ENCODE measurements around the gene MYLK4. TPM values are rescaled to one million over a fixed set of nuclear protein-coding genes. Genes with fewer than 3 reads are reported as not detected.

The MYLK4 gene
- total and polyA plus RNA-seq, 2 experiments from 2014 or later = 0.20 to 0.43 TPM

GRCh38 chr6:2782825-2783187 lies 32.1 kb upstream of the MYLK4 start:
- in situ Hi-C loops (cut with MboI) = no loop called here
- Histone ChIP-seq H3F3A (ENCODE audit: insufficient read depth) (no peaks in the 10 kb centered on the region), H3K27ac (no peak overlapping the region), H3K79me2 (ENCODE audit: insufficient read depth) (peaks cover 92% of the 10 kb centered on the region), H2AFZ (no peak overlapping the region), H3K4me2 (ENCODE audit: unreplicated experiment) (no peak overlapping the region), H3K9ac (no peak overlapping the region), H4K20me1 (ENCODE audit: insufficient read depth) (no peaks in the 10 kb centered on the region), H3K36me3 (ENCODE audit: low read depth) (peaks cover 6% of the 10 kb centered on the region; the same call in 1 of the 2 replicates), H3K9me2 (ENCODE audit: insufficient read depth) (no peaks in the 10 kb centered on the region), H3K4me1 (ENCODE audit: insufficient read depth) (no peaks in the 10 kb centered on the region), H3K9me3 (ENCODE audit: low read depth) (no peaks in the 10 kb centered on the region), H3K4me3 (no peak overlapping the region), H3K27me3 (replicated peaks; ENCODE audit: insufficient read depth) (no peaks in the 10 kb centered on the region)
- no peak for DNase-seq
- WGBS, 2 experiments (ENCODE audit: low coverage in 1 of 2, low lambda C conversion rate in 2 of 2, missing lambda C conversion rate in 2 of 2) = 81 to 87% methylated on average over 10 of the region's 10 CpGs
- TF ChIP-seq EZH2phosphoT487 (IDR thresholded peaks at IDR 0.05; ENCODE audit: insufficient read depth, low read depth) = no peak
- no peak for TF ChIP-seq EZH2 (IDR thresholded peaks at IDR 0.05; ENCODE audit: insufficient read depth, poor library complexity, severe bottlenecking)

DNA sequence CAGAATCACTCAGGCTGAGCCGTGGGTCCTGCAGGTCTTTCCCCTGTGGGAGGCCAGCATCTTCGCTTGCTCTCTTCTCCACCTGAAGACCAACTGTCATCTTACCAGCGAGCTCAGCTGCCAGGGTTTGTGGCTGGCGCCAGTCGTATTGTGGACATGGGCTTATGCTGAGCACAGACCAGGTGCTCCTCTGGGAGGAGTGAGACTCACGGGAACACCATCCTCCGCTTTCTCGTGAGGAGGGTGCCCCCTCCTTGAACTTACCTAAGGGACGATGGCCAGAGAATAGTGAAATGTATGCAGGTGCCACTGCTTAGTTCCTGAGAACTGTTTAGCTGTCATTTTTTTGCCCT lies 31.6 kb upstream of the MYLK4 start:
- Histone ChIP-seq H3K27ac (no peak overlapping the region), H3K36me3 (ENCODE audit: low read depth) (peaks cover 6% of the 10 kb centered on the region; the same call in 1 of the 2 replicates), H3K9me3 (ENCODE audit: low read depth) (no peaks in the 10 kb centered on the region), H3K79me2 (ENCODE audit: insufficient read depth) (peaks cover 92% of the 10 kb centered on the region), H4K20me1 (ENCODE audit: insufficient read depth) (0 out of 2 replicates have a peak, but pooled peaks cover 3% of the 10 kb centered on the region), H3K4me3 (no peak overlapping the region), H3F3A (ENCODE audit: insufficient read depth) (no peaks in the 10 kb centered on the region), H2AFZ (no peak overlapping the region), H3K27me3 (replicated peaks; ENCODE audit: insufficient read depth) (no peaks in the 10 kb centered on the region), H3K4me2 (ENCODE audit: unreplicated experiment) (no peak overlapping the region), H3K9me2 (ENCODE audit: insufficient read depth) (no peaks in the 10 kb centered on the region), H3K4me1 (ENCODE audit: insufficient read depth) (no peaks in the 10 kb centered on the region), H3K9ac (no peak overlapping the region)
- no peak for TF ChIP-seq EZH2 (IDR thresholded peaks at IDR 0.05; ENCODE audit: insufficient read depth, poor library complexity, severe bottlenecking)
- no peak for TF ChIP-seq EZH2phosphoT487 (IDR thresholded peaks at IDR 0.05; ENCODE audit: insufficient read depth, low read depth)
- 92 to 96% methylated on average over 9 of the region's 9 CpGs for WGBS, 2 experiments (ENCODE audit: low coverage in 1 of 2, low lambda C conversion rate in 2 of 2, missing lambda C conversion rate in 2 of 2)
- no peak for DNase-seq
- in situ Hi-C loops (cut with MboI) = no loop called here

DNA sequence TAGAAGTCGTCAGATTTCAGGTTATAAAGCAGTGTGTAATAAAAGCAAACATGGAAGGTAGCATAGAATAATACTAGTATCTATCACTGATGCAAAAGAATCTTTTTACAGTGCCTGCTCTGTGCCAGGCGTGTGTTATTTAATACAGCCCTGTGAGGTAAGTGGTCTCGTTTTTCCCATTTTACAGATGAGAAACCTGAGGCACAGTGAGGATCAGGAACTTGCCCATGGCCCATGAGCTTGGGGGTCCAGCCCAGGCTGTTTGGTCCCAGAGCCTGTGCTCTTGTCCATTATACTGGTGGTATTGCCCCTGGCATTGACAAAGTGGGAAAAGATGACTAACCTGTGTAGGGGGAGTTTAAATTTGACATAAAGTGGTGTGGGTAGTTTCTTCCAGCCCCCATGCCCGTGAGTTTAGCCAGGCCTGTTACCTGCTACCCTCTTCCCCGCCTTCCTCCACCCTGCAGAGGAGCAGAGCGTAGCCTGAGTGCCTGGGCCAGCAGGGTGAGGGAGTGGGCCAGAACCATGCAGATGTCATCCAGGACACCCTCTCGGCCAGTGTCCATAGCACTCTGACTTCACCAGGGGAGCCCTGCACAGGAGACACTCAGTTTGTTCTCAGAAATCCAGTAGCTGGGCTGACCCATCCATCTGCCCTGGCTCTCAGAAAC lies 31.1 kb upstream of the MYLK4 start:
- H3F3A ChIP-seq (ENCODE audit: insufficient read depth) = no peaks in the 10 kb centered on the region
- TF ChIP-seq EZH2phosphoT487 (IDR thresholded peaks at IDR 0.05; ENCODE audit: insufficient read depth, low read depth) (no peak), EZH2 (IDR thresholded peaks at IDR 0.05; ENCODE audit: insufficient read depth, poor library complexity, severe bottlenecking) (no peak)
- H3K36me3 ChIP-seq (ENCODE audit: low read depth) = peaks cover 6% of the 10 kb centered on the region; the same call in 1 of the 2 replicates
- no peaks in the 10 kb centered on the region for H3K9me3 ChIP-seq (ENCODE audit: low read depth)
- no peak overlapping the region for H3K27ac ChIP-seq
- 95 to 97% methylated on average over 7 of the region's 7 CpGs for WGBS, 2 experiments (ENCODE audit: low coverage in 1 of 2, low lambda C conversion rate in 2 of 2, missing lambda C conversion rate in 2 of 2)
- H3K27me3 ChIP-seq (replicated peaks; ENCODE audit: insufficient read depth) = no peaks in the 10 kb centered on the region
- H3K4me2 ChIP-seq (ENCODE audit: unreplicated experiment) = no peak overlapping the region
- in situ Hi-C loops (cut with MboI) = no loop called here
- no peak for DNase-seq
- no peak overlapping the region for H2AFZ ChIP-seq
- no peaks in the 10 kb centered on the region for H3K4me1 ChIP-seq (ENCODE audit: insufficient read depth)
- no peak overlapping the region for H3K4me3 ChIP-seq
- H3K9me2 ChIP-seq (ENCODE audit: insufficient read depth) = no peaks in the 10 kb centered on the region
- H4K20me1 ChIP-seq (ENCODE audit: insufficient read depth) = 0 out of 2 replicates have a peak, but pooled peaks cover 6% of the 10 kb centered on the region
- peaks cover 92% of the 10 kb centered on the region for H3K79me2 ChIP-seq (ENCODE audit: insufficient read depth)
- H3K9ac ChIP-seq = no peak overlapping the region

- H3K9me2 ChIP-seq (ENCODE audit: insufficient read depth) = no peaks in the 10 kb centered on the region
- H2AFZ ChIP-seq = no peak overlapping the region
- H3K4me3 ChIP-seq = no peak overlapping the region
- in situ Hi-C loops (cut with MboI) = no loop called here
- no peak overlapping the region for H3K9ac ChIP-seq
- 87 to 90% methylated on average over 9 of the region's 9 CpGs for WGBS, 2 experiments (ENCODE audit: low coverage in 1 of 2, low lambda C conversion rate in 2 of 2, missing lambda C conversion rate in 2 of 2)
- TF ChIP-seq EZH2 (IDR thresholded peaks at IDR 0.05; ENCODE audit: insufficient read depth, poor library complexity, severe bottlenecking) (no peak), EZH2phosphoT487 (IDR thresholded peaks at IDR 0.05; ENCODE audit: insufficient read depth, low read depth) (no peak)
- no peaks in the 10 kb centered on the region for H3K27me3 ChIP-seq (replicated peaks; ENCODE audit: insufficient read depth)
- 0 out of 2 replicates have a peak, but pooled peaks cover 6% of the 10 kb centered on the region for H4K20me1 ChIP-seq (ENCODE audit: insufficient read depth)
- H3K9me3 ChIP-seq (ENCODE audit: low read depth) = no peaks in the 10 kb centered on the region
- H3F3A ChIP-seq (ENCODE audit: insufficient read depth) = no peaks in the 10 kb centered on the region
- no peak overlapping the region for H3K4me2 ChIP-seq (ENCODE audit: unreplicated experiment)
- DNase-seq = no peak
- no peak overlapping the region for H3K27ac ChIP-seq
- H3K4me1 ChIP-seq (ENCODE audit: insufficient read depth) = no peaks in the 10 kb centered on the region
- H3K36me3 ChIP-seq (ENCODE audit: low read depth) = peaks cover 6% of the 10 kb centered on the region; the same call in 1 of the 2 replicates
- H3K79me2 ChIP-seq (ENCODE audit: insufficient read depth) = peaks cover 92% of the 10 kb centered on the region
Observed at GRCh38 chr6:2780102-2780737, 29.5 kb upstream of the MYLK4 start.

Data from GM23248 (cell line).